Keratinocyte (primary cell): ENCODE data around the gene GATA2. TPM values are rescaled to one million over a fixed set of nuclear protein-coding genes. Genes with fewer than 3 reads are reported as not detected.

Experiments used
- DNase-seq: peaks from one replicate; pipeline ENCODE4 v3.0.0-alpha.2; 2011; ENCODE audit warnings: low read depth, missing footprints, low spot score
- FAIRE-seq: peaks from 2 replicates; lab custom pipeline; 2011; peaks lifted over from hg19 to GRCh38; lab: Jason Lieb, UNC
- H2AFZ ChIP-seq: 2 replicates; pipeline ENCODE4 v1.6.0; 2012; ENCODE audit warnings: low read length, control low read depth, inconsistent platforms; ENCODE audit not compliant: control insufficient read depth
- H3K27ac ChIP-seq: 2 replicates; pipeline ENCODE4 v1.5.1; 2011; ENCODE audit warnings: low read length; ENCODE audit not compliant: control insufficient read depth, insufficient read depth
- H3K27me3 ChIP-seq: 3 replicates; pipeline ENCODE4 v1.6.0; 2011; ENCODE audit warnings: low read length; ENCODE audit not compliant: control insufficient read depth, insufficient read depth; ENCODE audit errors: extremely low read depth
- H3K36me3 ChIP-seq, 2 experiments: 2 replicates in 1 of 2; 3 replicates in 1 of 2; pipeline ENCODE4 v1.5.1; 2011; ENCODE audit warnings: low read length in 2 of 2, mild to moderate bottlenecking in 1 of 2; ENCODE audit not compliant: control insufficient read depth in 2 of 2, insufficient read depth in 2 of 2; ENCODE audit errors: extremely low read depth in 1 of 2
- H3K4me1 ChIP-seq: 3 replicates; pipeline ENCODE4 v1.5.1; 2011; ENCODE audit warnings: low read length; ENCODE audit not compliant: control insufficient read depth, insufficient read depth; ENCODE audit errors: extremely low read depth
- H3K4me2 ChIP-seq: 3 replicates; pipeline ENCODE4 v1.6.0; 2011; ENCODE audit warnings: low read depth, low read length; ENCODE audit not compliant: control insufficient read depth, insufficient read depth; ENCODE audit errors: extremely low read depth
- H3K4me3 ChIP-seq, 3 experiments: fragments of 200-600 bp in 1 of 3; sonication (generic) in 1 of 3; 2 replicates in 2 of 3; 3 replicates in 1 of 3; pipeline ENCODE4 v1.5.1; 2011 to 2016; ENCODE audit warnings: low read length in 3 of 3, mild to moderate bottlenecking in 3 of 3, control low read depth in 2 of 3, inconsistent platforms in 1 of 3, low read depth in 1 of 3, mixed read lengths in 1 of 3, mixed run types in 1 of 3, moderate library complexity in 1 of 3; ENCODE audit not compliant: control insufficient read depth in 2 of 3, insufficient read depth in 2 of 3; ENCODE audit errors: extremely low read depth in 1 of 3
- H3K79me2 ChIP-seq: 2 replicates; pipeline ENCODE4 v1.6.0; 2012; ENCODE audit warnings: low read length; ENCODE audit not compliant: control insufficient read depth, insufficient read depth
- H3K9ac ChIP-seq: 3 replicates; pipeline ENCODE4 v1.6.0; 2011; ENCODE audit warnings: low read length; ENCODE audit not compliant: control insufficient read depth, insufficient read depth; ENCODE audit errors: extremely low read depth
- H3K9me1 ChIP-seq: 3 replicates; pipeline ENCODE4 v1.6.0; 2011; ENCODE audit warnings: low read length; ENCODE audit not compliant: control insufficient read depth, insufficient read depth; ENCODE audit errors: extremely low read depth
- H3K9me3 ChIP-seq: 2 replicates; pipeline ENCODE4 v1.5.1; 2012; ENCODE audit warnings: low read depth, low read length; ENCODE audit not compliant: control insufficient read depth
- H4K20me1 ChIP-seq: 3 replicates; pipeline ENCODE4 v1.6.0; 2011; ENCODE audit warnings: low read length; ENCODE audit not compliant: control insufficient read depth, insufficient read depth; ENCODE audit errors: extremely low read depth
- CTCF ChIP-seq, 3 experiments: IDR thresholded peaks in 1 of 3; conservative IDR thresholded peaks in 1 of 3; optimal IDR thresholded peaks in 1 of 3; 2 replicates in 2 of 3; 3 replicates in 1 of 3; pipeline versions ENCODE3 to v1.5.1; 2011; ENCODE audit warnings: low read length in 3 of 3, mild to moderate bottlenecking in 3 of 3, moderate library complexity in 2 of 3, control low read depth in 1 of 3, inconsistent platforms in 1 of 3; ENCODE audit not compliant: insufficient read depth in 2 of 3; ENCODE audit errors: extremely low read depth in 1 of 3
- EZH2 ChIP-seq: IDR thresholded peaks from one replicate; pipeline ENCODE4 v1.6.1; 2012; ENCODE audit warnings: inconsistent platforms, mild to moderate bottlenecking, low read length, moderate library complexity
- dilution Hi-C: fragments of 300-500 bp; cut with MboI; formaldehyde crosslinking; loops from one replicate; pipeline ENCODE4 v1.7.0; 2020; ENCODE audit warnings: low sequenced_read_pairs; ENCODE audit not compliant: extremely low pct_ligation_motif_present
- polyA plus RNA-seq, 5 experiments: library from polyadenylated mRNA; depleted of rRNA in 3 of 5; stranded (reverse) in 3 of 5; stranded (forward) in 1 of 5; unstranded in 1 of 5; fragments of >200 nt; gene quantifications; 1 replicate in 1 of 5; 2 replicates in 3 of 5; 3 replicates in 1 of 5; pipeline versions ENCODE4 v1.2.1 to v1.2.3, GENCODE V29; 2011 to 2012; ENCODE audit warnings: missing spikeins in 2 of 5, low read depth in 1 of 5, low replicate concordance in 1 of 5

Gene GATA2
- polyA plus RNA-seq, 1 donor (not counting 4 experiments of a cell fraction or from before 2014, with no cell fraction given): not detected

- Histone ChIP-seq H3K4me3 (no peak overlapping the region), H3K9me3 (no peaks in the 10 kb centered on the region), H2AFZ (no peak overlapping the region), H3K9ac (no peak overlapping the region), H3K36me3 (no peaks in the 10 kb centered on the region), H3K4me1 (no peaks in the 10 kb centered on the region), H3K27me3 (peaks cover 54% of the 10 kb centered on the region), H3K79me2 (no peaks in the 10 kb centered on the region), H3K4me2 (no peak overlapping the region), H3K9me1 (no peaks in the 10 kb centered on the region), H4K20me1 (no peaks in the 10 kb centered on the region), H3K27ac (no peak overlapping the region)
- dilution Hi-C loops: no loop called here
- FAIRE-seq (no peak), DNase-seq (no peak)
- TF ChIP-seq EZH2 (no peak), CTCF (optimal IDR thresholded peaks at IDR 0.05 in 1 of 3, IDR thresholded peaks at IDR 0.05 in 1 of 3, conservative IDR thresholded peaks at IDR 0.05 in 1 of 3; ENCODE audit: extremely low read depth in 1 of 3, insufficient read depth in 2 of 3, low read length in 3 of 3) (no peak)
These were observed 39.3 kb downstream of the GATA2 start for GRCh38 chr3:128453501-128454309.

GRCh38 chr3:128452678-128453275 is 40.2 kb downstream of the GATA2 start:
- dilution Hi-C loops: no loop called here

More at GRCh38 chr3:128452678-128453275, 40.2 kb downstream of the GATA2 start:
- H3K4me1 ChIP-seq: no peaks in the 10 kb centered on the region
- no peaks in the 10 kb centered on the region for H3K9me1 ChIP-seq
- no peaks in the 10 kb centered on the region for H3K9me3 ChIP-seq
- no peak overlapping the region for H3K4me2 ChIP-seq
- DNase-seq (no peak), FAIRE-seq (no peak)
- TF ChIP-seq EZH2: no peak
- TF ChIP-seq CTCF (optimal IDR thresholded peaks at IDR 0.05 in 1 of 3, IDR thresholded peaks at IDR 0.05 in 1 of 3, conservative IDR thresholded peaks at IDR 0.05 in 1 of 3; ENCODE audit: extremely low read depth in 1 of 3, insufficient read depth in 2 of 3, low read length in 3 of 3): no peak
- no peak overlapping the region for H3K27ac ChIP-seq
- no peak overlapping the region for H3K4me3 ChIP-seq
- H3K79me2 ChIP-seq: no peaks in the 10 kb centered on the region
- no peaks in the 10 kb centered on the region for H3K36me3 ChIP-seq
- H3K27me3 ChIP-seq: peaks cover 48% of the 10 kb centered on the region
- H2AFZ ChIP-seq: no peak overlapping the region
- H4K20me1 ChIP-seq: no peaks in the 10 kb centered on the region
- no peak overlapping the region for H3K9ac ChIP-seq
